ENCODE results near the gene RNF152. TPM values are rescaled to one million over a fixed set of nuclear protein-coding genes. Genes with fewer than 3 reads are reported as not detected.

The RNF152 gene
- total and polyA plus RNA-seq, 2 of the 4 experiments (the other 2 are of a cell fraction): 7.5 to 18.5 TPM

DNA sequence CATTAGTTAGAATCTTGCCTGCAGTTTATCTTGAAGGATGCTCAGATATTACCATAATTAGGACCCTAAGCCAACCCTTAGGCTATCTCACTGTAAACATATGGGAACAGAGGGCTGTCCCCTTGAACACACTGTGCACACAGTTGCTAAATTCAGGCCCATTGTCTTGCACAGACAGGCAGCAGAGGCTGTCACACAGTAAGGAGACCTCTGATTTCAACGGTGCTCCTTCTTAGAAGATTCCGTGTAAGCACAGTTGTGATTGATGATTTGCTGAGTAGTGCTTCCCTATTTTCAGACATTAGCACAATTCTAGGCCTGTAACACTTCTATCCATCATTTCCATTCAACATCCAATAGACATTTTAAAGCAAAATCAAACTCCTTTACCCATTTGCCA, 108.0 kb downstream of the RNF152 start:
- ChIA-PET POLR2A (ENCODE audit: unreplicated experiment) (no interaction called here), CTCF (no interaction called here)
- no peak overlapping the region for H4K8ac ChIP-seq (ENCODE audit: low read depth in 2 of 2, low read length in 2 of 2)
- no peak overlapping the region for H3K4me3 ChIP-seq (ENCODE audit: insufficient read depth, low read depth, low read length)
- no peak overlapping the region for H2BK5ac ChIP-seq (ENCODE audit: low read depth, low read length, poor library complexity, severe bottlenecking)
- H3K14ac ChIP-seq (replicated peaks; ENCODE audit: low read depth, low read length): no peak overlapping the region
- no peak overlapping the region for H2AFZ ChIP-seq (replicated peaks; ENCODE audit: low read length, poor library complexity)
- H4K91ac ChIP-seq (ENCODE audit: insufficient read depth, low read depth, low read length): no peak overlapping the region
- no peaks in the 10 kb centered on the region for H3K36me3 ChIP-seq (ENCODE audit: control insufficient read depth, insufficient read depth, low read length)
- no peak overlapping the region for H2AK9ac ChIP-seq (replicated peaks; ENCODE audit: low read depth, low read length, poor library complexity)
- no peak overlapping the region for H3K23ac ChIP-seq (ENCODE audit: low read depth, low read length)
- H2BK15ac ChIP-seq (ENCODE audit: low read depth, low read length): no peak overlapping the region
- BruUV-seq (replicated peaks): no TSS peak
- H3K4ac ChIP-seq (ENCODE audit: low read depth, low read length): no peak overlapping the region
- no peaks in the 10 kb centered on the region for H4K20me1 ChIP-seq (ENCODE audit: insufficient read depth, low read length)
- no peak overlapping the region for H3K4me2 ChIP-seq (ENCODE audit: low read depth, low read length)
- no peak overlapping the region for H2AK5ac ChIP-seq (ENCODE audit: low read depth, low read length)
- H4K5ac ChIP-seq (ENCODE audit: low read depth, low read length): no peak overlapping the region
- no CpG with 5 or more reads among the region's 2 CpGs for WGBS, 2 experiments (ENCODE audit: extremely low coverage in 2 of 2, insufficient read length in 1 of 2)
- H3K18ac ChIP-seq (ENCODE audit: low read depth, low read length): no peak overlapping the region
- H3K56ac ChIP-seq (ENCODE audit: extremely low read depth, insufficient read depth, low read length): no peak overlapping the region
- H3K9me1 ChIP-seq (ENCODE audit: insufficient read depth, low read length): no peaks in the 10 kb centered on the region
- H2BK20ac ChIP-seq (ENCODE audit: low read depth, low read length): no peak overlapping the region
- dilution Hi-C loops (cut with HindIII; ENCODE audit: low sequenced_read_pairs, unreplicated experiment): no loop called here
- H3K9me3 ChIP-seq (ENCODE audit: control insufficient read depth, insufficient read depth, low read length): peaks cover 2% of the 10 kb centered on the region; the same call in 1 of the 2 replicates
- H3K9ac ChIP-seq (ENCODE audit: low read depth, low read length): no peak overlapping the region
- intact Hi-C loops (cut with micrococcal nuclease): no loop called here
- H2BK120ac ChIP-seq (ENCODE audit: low read depth, low read length): no peak overlapping the region
- H3K27ac ChIP-seq (ENCODE audit: insufficient read depth, low read length): no peak overlapping the region
- H3K79me1 ChIP-seq (ENCODE audit: low read depth in 1 of 2, low read length in 2 of 2): no peaks in the 10 kb centered on the region
- no peaks in the 10 kb centered on the region for H3K27me3 ChIP-seq (ENCODE audit: control insufficient read depth, insufficient read depth, low read length)
- H3K4me1 ChIP-seq (ENCODE audit: control insufficient read depth, insufficient read depth, low read length): no peaks in the 10 kb centered on the region
- in situ Hi-C loops (cut with MboI; ENCODE audit: low sequenced_read_pairs): no loop called here
- no peak for ATAC-seq (ENCODE audit: low read depth)
- DNase-seq: no peak
- TF ChIP-seq FOS (IDR thresholded peaks at IDR 0.05; ENCODE audit: low read depth, low read length) (no peak), RFX5 (IDR thresholded peaks at IDR 0.05; ENCODE audit: low read depth, low read length) (no peak), CEBPB (IDR thresholded peaks at IDR 0.05; ENCODE audit: low read depth, low read length) (no peak), SMC3 (IDR thresholded peaks at IDR 0.05; ENCODE audit: low read depth, low read length) (no peak), POLR2A (IDR thresholded peaks at IDR 0.05; ENCODE audit: low read depth, low read length) (no peak), RAD21 (IDR thresholded peaks at IDR 0.05; ENCODE audit: low read length) (no peak), BHLHE40 (IDR thresholded peaks at IDR 0.05; ENCODE audit: low read depth, low read length) (no peak), CHD1 (IDR thresholded peaks at IDR 0.05; ENCODE audit: low read depth, low read length) (no peak), RCOR1 (IDR thresholded peaks at IDR 0.05; ENCODE audit: insufficient replicate concordance, low read length) (no peak), MAZ (IDR thresholded peaks at IDR 0.05; ENCODE audit: borderline replicate concordance, low read depth, low read length) (no peak), NFE2L2 (IDR thresholded peaks at IDR 0.05; ENCODE audit: low read depth, low read length) (no peak), MAFK (IDR thresholded peaks at IDR 0.05; ENCODE audit: low read depth, low read length) (no peak), MXI1 (IDR thresholded peaks at IDR 0.05; ENCODE audit: borderline replicate concordance, low read depth, low read length) (no peak)
- TF ChIP-seq, protein P1, sequence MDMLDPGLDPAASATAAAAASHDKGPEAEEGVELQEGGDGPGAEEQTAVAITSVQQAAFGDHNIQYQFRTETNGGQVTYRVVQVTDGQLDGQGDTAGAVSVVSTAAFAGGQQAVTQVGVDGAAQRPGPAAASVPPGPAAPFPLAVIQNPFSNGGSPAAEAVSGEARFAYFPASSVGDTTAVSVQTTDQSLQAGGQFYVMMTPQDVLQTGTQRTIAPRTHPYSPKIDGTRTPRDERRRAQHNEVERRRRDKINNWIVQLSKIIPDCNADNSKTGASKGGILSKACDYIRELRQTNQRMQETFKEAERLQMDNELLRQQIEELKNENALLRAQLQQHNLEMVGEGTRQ (IDR thresholded peaks at IDR 0.05; ENCODE audit: low read depth, low read length): no peak
- TF ChIP-seq, protein P2, sequence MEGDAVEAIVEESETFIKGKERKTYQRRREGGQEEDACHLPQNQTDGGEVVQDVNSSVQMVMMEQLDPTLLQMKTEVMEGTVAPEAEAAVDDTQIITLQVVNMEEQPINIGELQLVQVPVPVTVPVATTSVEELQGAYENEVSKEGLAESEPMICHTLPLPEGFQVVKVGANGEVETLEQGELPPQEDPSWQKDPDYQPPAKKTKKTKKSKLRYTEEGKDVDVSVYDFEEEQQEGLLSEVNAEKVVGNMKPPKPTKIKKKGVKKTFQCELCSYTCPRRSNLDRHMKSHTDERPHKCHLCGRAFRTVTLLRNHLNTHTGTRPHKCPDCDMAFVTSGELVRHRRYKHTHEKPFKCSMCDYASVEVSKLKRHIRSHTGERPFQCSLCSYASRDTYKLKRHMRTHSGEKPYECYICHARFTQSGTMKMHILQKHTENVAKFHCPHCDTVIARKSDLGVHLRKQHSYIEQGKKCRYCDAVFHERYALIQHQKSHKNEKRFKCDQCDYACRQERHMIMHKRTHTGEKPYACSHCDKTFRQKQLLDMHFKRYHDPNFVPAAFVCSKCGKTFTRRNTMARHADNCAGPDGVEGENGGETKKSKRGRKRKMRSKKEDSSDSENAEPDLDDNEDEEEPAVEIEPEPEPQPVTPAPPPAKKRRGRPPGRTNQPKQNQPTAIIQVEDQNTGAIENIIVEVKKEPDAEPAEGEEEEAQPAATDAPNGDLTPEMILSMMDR (conservative IDR thresholded peaks at IDR 0.05; ENCODE audit: low read depth, low read length): no peak
- TF ChIP-seq, protein P3, sequence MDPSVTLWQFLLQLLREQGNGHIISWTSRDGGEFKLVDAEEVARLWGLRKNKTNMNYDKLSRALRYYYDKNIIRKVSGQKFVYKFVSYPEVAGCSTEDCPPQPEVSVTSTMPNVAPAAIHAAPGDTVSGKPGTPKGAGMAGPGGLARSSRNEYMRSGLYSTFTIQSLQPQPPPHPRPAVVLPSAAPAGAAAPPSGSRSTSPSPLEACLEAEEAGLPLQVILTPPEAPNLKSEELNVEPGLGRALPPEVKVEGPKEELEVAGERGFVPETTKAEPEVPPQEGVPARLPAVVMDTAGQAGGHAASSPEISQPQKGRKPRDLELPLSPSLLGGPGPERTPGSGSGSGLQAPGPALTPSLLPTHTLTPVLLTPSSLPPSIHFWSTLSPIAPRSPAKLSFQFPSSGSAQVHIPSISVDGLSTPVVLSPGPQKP (IDR thresholded peaks at IDR 0.05; ENCODE audit: borderline replicate concordance, low read depth, low read length): no peak

Data from IMR-90 (cell line).